ENCODE results near the gene TAF4.

- TF ChIP-seq CTCF (IDR thresholded peaks at IDR 0.05) (no peak), POLR2AphosphoS5 (IDR thresholded peaks at IDR 0.05) (no peak), POLR2A (IDR thresholded peaks at IDR 0.05; ENCODE audit: low read depth) (no peak), EP300 (IDR thresholded peaks at IDR 0.05) (no peak)
Measured at GRCh38 chr20:61931476-61932198, 134.0 kb downstream of the TAF4 start.
